Measurements from ENCODE around the gene RAD51B.

RAD51B gene

GRCh38 chr14:68230202-68230949 lies 410.8 kb downstream of the RAD51B start:
- TF ChIP-seq CTCF (IDR thresholded peaks at IDR 0.05; ENCODE audit: low read depth, low read length), result no peak
- no peak overlapping the region for H3K4me3 ChIP-seq (replicated peaks in 1 of 2; ENCODE audit: low read depth in 2 of 2, low read length in 2 of 2)
- no peak for DNase-seq (ENCODE audit: low read depth in 2 of 2)

- H3K4me3 ChIP-seq (replicated peaks in 1 of 2; ENCODE audit: low read depth in 2 of 2, low read length in 2 of 2), result no peak overlapping the region
- TF ChIP-seq CTCF (IDR thresholded peaks at IDR 0.05; ENCODE audit: low read depth, low read length), result no peak
- peak; percentile 53 to 82 for DNase-seq (ENCODE audit: low read depth in 2 of 2)
Observed at GRCh38 chr14:68230950-68231717, 411.6 kb downstream of the RAD51B start.

GRCh38 chr14:68231898-68232297 lies 412.3 kb downstream of the RAD51B start:
- DNase-seq (ENCODE audit: low read depth in 2 of 2), result peak; percentile 61 to 75
- no peak for TF ChIP-seq CTCF (IDR thresholded peaks at IDR 0.05; ENCODE audit: low read depth, low read length)
- no peak overlapping the region for H3K4me3 ChIP-seq (replicated peaks in 1 of 2; ENCODE audit: low read depth in 2 of 2, low read length in 2 of 2)

- DNase-seq (ENCODE audit: low read depth in 2 of 2), result peak; percentile 99 to 100
- no peak for TF ChIP-seq CTCF (IDR thresholded peaks at IDR 0.05; ENCODE audit: low read depth, low read length)
- no peak overlapping the region for H3K4me3 ChIP-seq (replicated peaks in 1 of 2; ENCODE audit: low read depth in 2 of 2, low read length in 2 of 2)
Observed at GRCh38 chr14:68232300-68233055, 412.9 kb downstream of the RAD51B start.

- no peak for TF ChIP-seq CTCF (IDR thresholded peaks at IDR 0.05; ENCODE audit: low read depth, low read length)
- DNase-seq (ENCODE audit: low read depth in 2 of 2), result no peak
- H3K4me3 ChIP-seq (replicated peaks in 1 of 2; ENCODE audit: low read depth in 2 of 2, low read length in 2 of 2), result no peak overlapping the region
Observed at GRCh38 chr14:68233101-68233784, 413.7 kb downstream of the RAD51B start.

Data from cardiac fibroblast (primary cell).